ENCODE data around the gene ADAMTS1. TPM values are rescaled to one million over a fixed set of nuclear protein-coding genes. Genes with fewer than 3 reads are reported as not detected.

The ADAMTS1 gene
- total RNA-seq, 2 donors from 2014 or later, result 24.4 to 35.2 TPM

DNA sequence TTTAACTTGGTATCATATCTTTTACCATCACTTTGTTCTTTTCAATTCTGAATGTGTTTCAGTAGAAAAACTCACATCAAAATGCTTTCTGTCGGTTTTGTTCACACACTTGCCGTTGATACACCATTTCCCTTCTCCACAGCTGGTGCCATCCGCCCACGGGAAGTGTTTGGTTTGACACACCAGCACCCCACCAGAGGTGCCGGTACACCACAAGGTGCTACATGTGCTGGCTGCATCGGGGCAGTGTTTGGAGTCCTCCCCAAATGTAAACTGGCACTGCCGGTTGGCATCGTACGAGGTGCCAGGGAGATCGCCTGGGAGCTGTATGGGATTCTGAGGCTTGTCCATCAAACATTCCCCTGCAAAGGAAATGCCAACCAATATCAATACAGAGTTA, 5.0 kb downstream of the ADAMTS1 start:
- peaks cover 0 to 2% of the 10 kb centered on the region in 2 donors for H3K27me3 Mint-ChIP-seq
- H3K4me3 Mint-ChIP-seq, result peak overlapping the region; percentile 81
- H3K9me3 Mint-ChIP-seq, result no peaks in the 10 kb centered on the region
- H3K36me3 Mint-ChIP-seq, result peaks cover 57% of the 10 kb centered on the region
- DNase-seq (ENCODE audit: low spot score) (peak; percentile 67), ATAC-seq (peak in 1 of 2 donors; percentile 55)
- peaks cover 52 to 54% of the 10 kb centered on the region in 2 donors for H3K4me1 Mint-ChIP-seq (ENCODE audit: low read depth in 2 of 2)
- H3K27ac Mint-ChIP-seq, result peak overlapping the region; percentile 71 to 73

DNA sequence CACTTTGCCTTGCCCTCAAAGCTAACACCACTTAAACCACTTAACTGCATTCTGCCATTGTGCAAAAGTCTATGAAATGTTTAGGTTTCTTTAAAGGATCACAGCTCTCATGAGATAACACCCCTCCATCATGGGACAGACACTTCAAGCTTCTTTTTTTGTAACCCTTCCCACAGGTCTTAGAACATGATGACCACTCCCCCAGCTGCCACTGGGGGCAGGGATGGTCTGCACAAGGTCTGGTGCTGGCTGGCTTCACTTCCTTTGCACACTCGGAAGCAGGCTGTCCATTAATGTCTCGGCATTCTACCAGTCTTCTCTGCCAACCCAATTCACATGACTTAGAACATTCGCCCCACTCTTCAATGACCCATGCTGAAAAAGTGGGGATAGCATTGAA, 7.7 kb downstream of the ADAMTS1 start:
- H3K4me1 Mint-ChIP-seq (ENCODE audit: low read depth in 2 of 2), result peaks cover 61 to 65% of the 10 kb centered on the region in 2 donors
- peak overlapping the region; percentile 80 for H3K4me3 Mint-ChIP-seq
- DNase-seq (ENCODE audit: low spot score) (no peak), ATAC-seq (no peak)
- no peaks in the 10 kb centered on the region for H3K27me3 Mint-ChIP-seq
- H3K27ac Mint-ChIP-seq, result peak overlapping the region; percentile 32 to 63
- H3K36me3 Mint-ChIP-seq, result peaks cover 47% of the 10 kb centered on the region
- no peaks in the 10 kb centered on the region for H3K9me3 Mint-ChIP-seq

DNA sequence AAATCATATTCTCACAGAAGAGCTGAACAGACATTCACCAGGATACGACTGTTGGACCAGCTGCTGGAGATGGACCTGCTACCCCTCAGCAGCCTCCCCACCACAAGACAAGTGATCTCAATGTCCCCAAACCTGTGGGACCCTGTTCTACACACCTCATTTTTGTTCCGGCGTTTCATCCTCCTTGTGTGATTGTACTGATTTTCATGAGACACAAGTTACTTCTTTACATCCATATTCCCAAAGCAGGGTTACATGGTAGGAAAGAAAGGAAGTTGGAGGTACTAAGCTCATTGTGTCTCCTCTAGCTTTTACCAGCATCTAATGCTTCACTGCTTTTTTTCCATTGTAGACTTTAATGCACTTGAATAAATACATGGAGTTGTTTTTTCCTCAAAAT, 8.7 kb downstream of the ADAMTS1 start:
- DNase-seq (ENCODE audit: low spot score) (no peak), ATAC-seq (no peak)
- H3K36me3 Mint-ChIP-seq, result peaks cover 37% of the 10 kb centered on the region

GRCh38 chr21:26835714-26836265, 9.4 kb downstream of the ADAMTS1 start:
- H3K36me3 Mint-ChIP-seq, result peaks cover 39% of the 10 kb centered on the region
- peak overlapping the region; percentile 28 for H3K4me3 Mint-ChIP-seq
- peaks cover 74 to 78% of the 10 kb centered on the region in 2 donors for H3K4me1 Mint-ChIP-seq (ENCODE audit: low read depth in 2 of 2)
- ATAC-seq, result no peak
- H3K9me3 Mint-ChIP-seq, result peaks cover 2% of the 10 kb centered on the region
- H3K27ac Mint-ChIP-seq, result peak overlapping the region in 1 of 2 donors; percentile 94
- DNase-seq (ENCODE audit: low spot score), result no peak
- H3K27me3 Mint-ChIP-seq, result no peaks in the 10 kb centered on the region

More for the DNA sequence above, 8.7 kb downstream of the ADAMTS1 start:
- Mint-ChIP-seq H3K9me3 (no peaks in the 10 kb centered on the region), H3K4me1 (ENCODE audit: low read depth in 2 of 2) (peaks cover 70 to 72% of the 10 kb centered on the region in 2 donors), H3K27me3 (no peaks in the 10 kb centered on the region), H3K27ac (no peak overlapping the region), H3K4me3 (peak overlapping the region; percentile 80)

- no peaks in the 10 kb centered on the region for H3K27me3 Mint-ChIP-seq
- ATAC-seq (no peak), DNase-seq (ENCODE audit: low spot score) (no peak)
- peak overlapping the region; percentile 86 to 94 for H3K27ac Mint-ChIP-seq
- peaks cover 2% of the 10 kb centered on the region for H3K9me3 Mint-ChIP-seq
- H3K4me1 Mint-ChIP-seq (ENCODE audit: low read depth in 2 of 2), result peaks cover 68 to 75% of the 10 kb centered on the region in 2 donors
- H3K4me3 Mint-ChIP-seq, result peak overlapping the region; percentile 28
- H3K36me3 Mint-ChIP-seq, result peaks cover 33% of the 10 kb centered on the region
These were observed 10.0 kb downstream of the ADAMTS1 start for GRCh38 chr21:26835027-26835713.

DNA sequence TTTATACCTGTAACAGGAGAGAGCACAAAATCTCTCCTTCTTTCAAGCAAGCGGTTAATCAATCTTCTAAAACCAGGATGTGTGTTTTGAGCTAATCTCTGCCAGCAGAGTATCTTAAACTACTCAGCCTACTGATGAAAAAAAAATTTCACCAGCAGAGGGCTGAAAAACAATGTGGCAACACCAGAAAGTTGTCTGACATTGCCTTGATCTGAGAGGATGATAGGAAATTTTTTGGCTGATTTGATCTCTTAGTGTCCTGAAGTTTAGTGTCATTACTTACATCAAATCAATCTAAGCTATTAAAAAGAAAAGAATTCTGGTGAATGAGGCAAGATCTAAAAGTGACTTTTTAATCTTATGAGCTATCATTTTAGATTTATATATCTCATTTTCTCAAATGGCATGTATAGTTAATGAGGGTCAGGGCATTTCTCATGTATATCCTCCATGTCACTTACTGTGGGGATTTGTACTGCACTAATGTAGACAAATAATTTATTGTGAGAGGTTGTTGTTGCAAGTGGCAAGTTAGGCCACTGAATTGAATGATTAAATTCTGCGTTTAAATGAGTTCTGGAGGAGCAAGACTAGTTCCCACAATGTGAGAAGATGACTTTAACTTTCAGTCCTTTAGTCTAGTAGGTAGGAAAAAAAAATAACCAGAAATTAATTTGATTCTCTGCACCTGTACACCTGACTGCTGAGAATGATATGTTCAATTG, 10.9 kb downstream of the ADAMTS1 start:
- ATAC-seq (no peak), DNase-seq (ENCODE audit: low spot score) (no peak)
- H3K27me3 Mint-ChIP-seq, result no peaks in the 10 kb centered on the region
- peaks cover 63 to 69% of the 10 kb centered on the region in 2 donors for H3K4me1 Mint-ChIP-seq (ENCODE audit: low read depth in 2 of 2)
- peak overlapping the region; percentile 61 for H3K4me3 Mint-ChIP-seq
- peaks cover 2% of the 10 kb centered on the region for H3K9me3 Mint-ChIP-seq
- H3K36me3 Mint-ChIP-seq, result peaks cover 28% of the 10 kb centered on the region
- H3K27ac Mint-ChIP-seq, result peak overlapping the region; percentile 86 to 94

- Mint-ChIP-seq H3K27me3 (no peaks in the 10 kb centered on the region), H3K9me3 (peaks cover 2% of the 10 kb centered on the region), H3K36me3 (peaks cover 20% of the 10 kb centered on the region), H3K27ac (peak overlapping the region; percentile 86 to 94), H3K4me1 (ENCODE audit: low read depth in 2 of 2) (peaks cover 55 to 61% of the 10 kb centered on the region in 2 donors), H3K4me3 (peak overlapping the region; percentile 61)
- ATAC-seq (peak; percentile 64 to 69), DNase-seq (ENCODE audit: low spot score) (no peak)
These were observed 11.7 kb downstream of the ADAMTS1 start for GRCh38 chr21:26833460-26833939.

GRCh38 chr21:26833011-26833410, 12.2 kb downstream of the ADAMTS1 start:
- peak; percentile 43 to 52 for ATAC-seq
- DNase-seq (ENCODE audit: low spot score), result no peak
- Mint-ChIP-seq H3K4me1 (ENCODE audit: low read depth in 2 of 2) (peaks cover 51 to 58% of the 10 kb centered on the region in 2 donors), H3K9me3 (peaks cover 3% of the 10 kb centered on the region), H3K27ac (peak overlapping the region; percentile 86 to 94), H3K27me3 (no peaks in the 10 kb centered on the region), H3K36me3 (peaks cover 15% of the 10 kb centered on the region), H3K4me3 (peak overlapping the region; percentile 86)

DNA sequence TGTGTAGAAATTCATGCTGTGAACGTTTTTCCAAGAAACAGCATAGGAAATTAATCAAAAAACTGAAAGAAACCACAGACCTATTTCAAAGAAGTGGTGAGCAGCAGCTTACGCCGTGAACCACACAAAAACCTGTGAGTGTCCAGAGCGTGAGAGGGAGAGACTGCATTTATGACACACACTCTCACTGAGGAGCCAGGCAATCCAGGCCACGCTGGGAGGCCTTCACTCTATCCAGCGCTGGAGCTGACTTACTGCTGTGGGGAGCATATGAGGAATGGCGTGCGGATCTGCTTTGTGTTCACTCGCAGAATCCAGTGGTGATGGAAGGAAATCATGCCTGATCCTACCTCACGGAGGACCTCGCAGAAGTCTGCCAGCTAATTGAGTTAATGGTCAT, 12.7 kb downstream of the ADAMTS1 start:
- H3K27me3 Mint-ChIP-seq, result no peaks in the 10 kb centered on the region
- peak overlapping the region; percentile 86 to 94 for H3K27ac Mint-ChIP-seq
- H3K36me3 Mint-ChIP-seq, result peaks cover 13% of the 10 kb centered on the region
- peaks cover 6% of the 10 kb centered on the region for H3K9me3 Mint-ChIP-seq
- DNase-seq (ENCODE audit: low spot score) (peak; percentile 73), ATAC-seq (peak; percentile 89 to 92)
- peak overlapping the region; percentile 86 for H3K4me3 Mint-ChIP-seq
- H3K4me1 Mint-ChIP-seq (ENCODE audit: low read depth in 2 of 2), result peaks cover 54 to 59% of the 10 kb centered on the region in 2 donors

- no peak overlapping the region for H3K4me3 Mint-ChIP-seq
- DNase-seq (ENCODE audit: low spot score) (no peak), ATAC-seq (no peak)
- peaks cover 19% of the 10 kb centered on the region for H3K36me3 Mint-ChIP-seq
- peaks cover 14% of the 10 kb centered on the region for H3K9me3 Mint-ChIP-seq
- H3K4me1 Mint-ChIP-seq (ENCODE audit: low read depth in 2 of 2), result peaks cover 20 to 28% of the 10 kb centered on the region in 2 donors
- peak overlapping the region in 1 of 2 donors; percentile 16 for H3K27ac Mint-ChIP-seq
- no peaks in the 10 kb centered on the region for H3K27me3 Mint-ChIP-seq
These were observed 18.4 kb downstream of the ADAMTS1 start for GRCh38 chr21:26826801-26827200.

GRCh38 chr21:26820509-26820908, 24.7 kb downstream of the ADAMTS1 start:
- ATAC-seq (no peak), DNase-seq (ENCODE audit: low spot score) (no peak)
- Mint-ChIP-seq H3K4me1 (ENCODE audit: low read depth in 2 of 2) (peaks cover 3 to 5% of the 10 kb centered on the region in 2 donors), H3K4me3 (no peak overlapping the region), H3K36me3 (peaks cover 10% of the 10 kb centered on the region), H3K9me3 (peaks cover 6% of the 10 kb centered on the region), H3K27ac (no peak overlapping the region), H3K27me3 (no peaks in the 10 kb centered on the region)

DNA sequence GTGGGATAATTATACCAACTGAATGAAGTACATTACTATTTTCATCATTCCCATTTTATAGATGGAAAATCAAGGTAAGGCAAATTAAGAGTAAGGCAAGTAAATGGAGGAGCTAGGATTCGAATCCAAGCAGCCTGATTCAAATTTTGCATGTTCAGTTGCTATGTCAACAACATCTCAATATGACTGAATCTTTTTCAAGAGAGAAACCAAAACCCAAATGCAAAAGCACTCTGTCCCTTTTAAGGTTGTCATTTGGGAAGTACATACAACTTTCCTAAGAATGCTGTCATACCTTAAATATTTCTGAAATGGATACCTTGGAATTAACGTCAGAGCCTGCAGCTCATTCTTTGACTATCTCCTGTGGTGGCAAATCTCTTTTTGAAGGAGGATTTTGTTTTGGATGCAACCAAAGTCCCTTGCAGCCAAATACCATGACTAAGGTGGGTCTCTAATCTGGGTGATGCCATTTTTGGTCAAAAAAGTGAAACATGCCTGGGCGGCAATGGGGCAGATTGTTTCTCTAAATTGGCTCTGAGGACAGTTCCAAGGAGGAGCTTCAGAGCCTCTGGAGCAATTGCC, 25.4 kb downstream of the ADAMTS1 start:
- Mint-ChIP-seq H3K36me3 (peaks cover 10% of the 10 kb centered on the region), H3K4me1 (ENCODE audit: low read depth in 2 of 2) (peaks cover 3 to 5% of the 10 kb centered on the region in 2 donors), H3K9me3 (peaks cover 6% of the 10 kb centered on the region), H3K27ac (no peak overlapping the region), H3K4me3 (no peak overlapping the region), H3K27me3 (no peaks in the 10 kb centered on the region)
- no peak for ATAC-seq
- DNase-seq (ENCODE audit: low spot score), result no peak

DNA sequence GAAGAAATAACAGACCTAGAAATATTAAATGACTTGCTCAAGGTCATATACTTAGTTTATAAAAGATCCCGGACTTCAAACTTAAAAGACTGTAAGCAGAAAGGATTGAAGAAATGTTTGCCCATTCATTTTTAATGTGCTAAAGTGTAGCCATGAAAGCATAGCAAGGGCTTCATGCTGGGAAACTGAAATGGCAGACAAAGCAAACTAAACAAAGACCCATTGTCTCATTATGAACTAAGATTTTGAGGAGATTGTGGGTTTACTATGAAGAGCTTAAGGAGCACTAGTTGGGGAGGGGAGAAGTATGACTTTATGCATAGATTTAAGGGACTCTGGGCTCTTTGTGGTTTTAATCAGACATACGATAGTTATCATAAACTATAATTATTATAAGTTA, 26.3 kb downstream of the ADAMTS1 start:
- no peaks in the 10 kb centered on the region for H3K27me3 Mint-ChIP-seq
- no peak overlapping the region for H3K4me3 Mint-ChIP-seq
- ATAC-seq, result no peak
- DNase-seq (ENCODE audit: low spot score), result no peak
- H3K36me3 Mint-ChIP-seq, result peaks cover 10% of the 10 kb centered on the region
- peaks cover 6% of the 10 kb centered on the region for H3K9me3 Mint-ChIP-seq
- H3K27ac Mint-ChIP-seq, result peak overlapping the region in 1 of 2 donors; percentile 10
- H3K4me1 Mint-ChIP-seq (ENCODE audit: low read depth in 2 of 2), result peaks cover 0 to 5% of the 10 kb centered on the region in 2 donors

Measured in natural killer cell treated with Interleukin-12 subunit alpha and Interleukin-12 subunit beta and Interleukin-15 and Interleukin-18, amount 100 ng/mL, for 72 hours (primary cell).